ENCODE measurements around the gene DGKQ. TPM values are rescaled to one million over a fixed set of nuclear protein-coding genes. Genes with fewer than 3 reads are reported as not detected.
"Not testable (repeated sequence)": the region's sequence is repeated elsewhere in the genome, so short reads cannot be mapped to it uniquely, and the experiment has no call there.

The DGKQ gene
- total RNA-seq, 1 donor from 2014 or later: 19.2 TPM

DNA sequence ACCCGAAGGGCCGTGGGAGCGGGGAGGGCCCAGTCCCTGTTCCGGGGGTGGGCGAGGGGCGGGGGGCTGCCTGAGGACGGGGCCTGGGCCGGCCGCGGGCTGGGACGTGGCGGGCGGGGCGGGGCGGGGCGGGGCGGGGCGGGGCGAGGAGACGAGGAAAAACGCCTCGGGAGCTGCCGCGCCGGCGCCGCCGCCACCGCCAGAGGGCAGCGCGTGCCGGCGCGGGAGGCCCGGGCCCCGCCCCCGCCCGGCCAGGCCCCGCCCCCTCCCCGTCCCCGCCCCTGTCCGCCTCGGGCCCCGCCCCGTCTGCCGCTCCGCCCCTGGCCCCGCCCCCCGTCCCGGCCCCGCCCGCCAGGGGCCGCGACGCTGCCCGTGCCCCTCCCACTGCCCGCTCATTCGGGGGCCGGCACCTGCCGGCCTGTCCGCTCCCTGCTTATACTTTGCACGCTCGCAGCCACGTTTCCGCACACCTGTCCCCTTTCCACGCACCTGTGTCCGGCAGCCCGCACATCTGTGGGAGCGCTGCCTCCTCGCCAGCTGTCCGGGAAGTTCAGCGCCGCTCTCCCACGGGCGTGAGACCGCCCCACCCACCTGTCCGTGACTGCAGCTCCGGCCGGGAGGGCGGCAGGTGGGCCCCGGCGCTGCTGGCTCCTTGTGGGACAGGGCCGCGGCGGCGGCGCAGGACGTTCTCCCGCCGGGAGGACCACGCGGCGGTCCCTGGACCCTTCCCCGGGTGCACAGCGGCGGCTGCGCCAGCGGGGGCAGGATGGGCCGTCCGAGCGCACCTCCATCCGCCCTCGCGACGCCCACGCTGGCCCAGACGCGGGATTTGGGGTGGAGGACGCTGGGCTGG lies 36.4 kb upstream of the DGKQ start:
- no peak for DNase-seq (ENCODE audit: low read depth, low spot score)

DNA sequence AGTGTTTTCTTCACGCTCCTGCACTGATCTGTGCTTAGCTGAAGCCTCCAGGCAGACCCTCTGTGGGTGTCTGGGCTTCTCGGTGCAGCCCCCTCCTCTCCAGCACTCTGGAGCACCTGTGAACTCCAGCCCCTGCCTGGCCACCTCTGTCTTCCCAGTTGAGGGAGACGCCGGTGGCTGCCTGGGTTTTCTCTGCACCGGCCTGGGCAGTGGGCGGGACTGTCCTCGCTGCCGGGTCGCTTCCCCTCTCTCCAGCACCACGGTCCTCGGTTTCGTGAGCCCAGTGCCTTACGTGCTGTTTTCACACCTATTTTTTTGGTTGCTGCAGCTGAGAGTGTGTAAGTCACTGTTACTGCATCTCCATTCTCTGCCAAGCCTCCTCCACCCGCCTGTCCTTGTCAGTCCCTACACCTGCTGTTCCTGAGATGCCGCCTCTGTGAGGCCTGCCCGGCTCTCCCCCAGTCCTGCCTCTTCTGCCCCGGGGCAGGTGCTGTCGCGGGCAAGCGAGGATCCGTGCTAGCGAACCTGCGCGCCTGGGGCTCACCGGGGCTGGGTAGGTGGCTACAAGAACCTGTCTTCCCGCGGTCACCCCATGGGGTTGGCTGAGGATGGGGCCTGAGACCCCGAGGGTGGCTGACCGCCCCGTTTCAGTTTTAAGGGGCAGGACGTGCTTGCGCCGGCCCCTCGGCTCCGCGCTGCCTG lies 35.6 kb upstream of the DGKQ start:
- no peak for DNase-seq (ENCODE audit: low read depth, low spot score)

DNA sequence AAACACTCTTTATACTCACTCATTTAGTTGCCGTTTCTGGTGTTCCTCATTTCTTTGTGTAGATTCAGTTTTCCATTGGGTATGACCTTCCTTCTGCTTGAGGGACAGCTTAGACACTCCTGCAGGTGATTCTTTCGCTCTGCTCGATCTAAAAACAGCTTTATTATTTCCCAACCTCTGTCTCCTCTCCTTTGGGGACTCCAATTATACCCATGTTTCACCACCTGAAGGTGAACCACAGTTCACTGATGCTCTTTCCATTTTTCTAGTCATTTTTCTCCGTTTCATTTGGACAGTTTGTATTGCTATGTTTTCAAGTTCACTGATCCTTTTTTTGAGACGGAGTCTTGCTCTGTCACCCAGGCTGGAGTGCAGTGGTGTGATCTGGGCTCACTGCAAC lies 33.5 kb upstream of the DGKQ start:
- no peak for DNase-seq (ENCODE audit: low read depth, low spot score)

DNA sequence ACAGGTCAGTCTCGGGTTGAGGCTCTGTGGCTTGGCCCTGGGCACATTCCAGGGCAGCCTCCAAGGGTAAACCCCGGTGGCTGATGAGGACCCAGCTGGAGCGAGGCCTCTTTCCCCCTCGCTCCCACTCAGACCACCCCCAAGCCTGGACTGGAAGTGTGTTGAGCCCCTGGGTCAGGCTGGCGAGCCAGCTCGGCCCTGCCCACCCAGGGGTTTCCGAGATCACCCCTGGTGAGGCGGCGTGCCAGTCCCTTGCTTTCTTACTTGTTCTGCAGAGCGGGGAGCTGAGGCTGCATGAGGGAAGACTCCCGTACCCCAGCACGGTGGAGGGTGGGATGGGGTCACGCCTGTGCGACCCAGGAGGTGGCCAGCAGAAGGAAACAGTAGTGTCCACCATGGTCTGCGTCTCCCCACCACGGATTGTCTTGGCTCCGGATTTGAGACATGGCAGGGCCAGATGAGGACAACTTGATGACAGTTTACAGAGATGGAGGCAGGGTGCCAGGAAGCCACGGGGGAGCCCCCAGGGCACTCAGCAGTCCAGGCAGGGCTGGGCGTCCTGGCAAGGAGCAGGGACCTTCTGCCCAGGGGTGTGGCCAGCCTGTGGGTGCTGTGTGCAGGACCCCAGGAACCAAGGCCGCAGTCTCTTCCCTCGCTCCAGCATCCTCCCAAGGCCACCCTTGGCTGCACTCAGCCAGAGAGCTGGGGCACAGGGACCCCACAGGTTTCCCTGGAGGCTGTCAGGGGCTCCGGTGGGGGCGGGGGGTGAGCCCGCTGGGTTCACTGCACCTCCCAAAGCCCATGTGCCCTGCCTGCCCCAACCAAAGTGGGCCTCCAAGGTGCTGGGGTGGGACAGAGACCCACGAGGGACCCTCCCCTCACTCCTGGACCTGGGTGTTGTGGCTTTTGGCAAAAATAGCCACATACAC lies 31.5 kb upstream of the DGKQ start:
- no peak for DNase-seq (ENCODE audit: low read depth, low spot score)

DNA sequence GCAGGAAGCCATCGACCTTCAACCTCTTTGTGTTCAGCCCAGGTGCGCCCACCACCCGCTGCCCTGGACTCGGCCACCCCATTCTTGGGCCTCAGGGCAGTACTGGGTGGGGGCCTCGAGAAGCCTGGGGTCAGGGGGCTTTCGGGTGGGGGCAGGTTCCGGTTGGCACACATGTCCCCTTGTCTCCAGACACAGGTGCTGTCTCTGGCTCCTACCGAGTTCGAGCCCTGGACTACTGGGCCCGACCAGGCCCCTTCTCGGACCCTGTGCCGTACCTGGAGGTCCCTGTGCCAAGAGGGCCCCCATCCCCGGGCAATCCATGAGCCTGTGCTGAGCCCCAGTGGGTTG lies 30.7 kb upstream of the DGKQ start:
- no peak for DNase-seq (ENCODE audit: low read depth, low spot score)

DNA sequence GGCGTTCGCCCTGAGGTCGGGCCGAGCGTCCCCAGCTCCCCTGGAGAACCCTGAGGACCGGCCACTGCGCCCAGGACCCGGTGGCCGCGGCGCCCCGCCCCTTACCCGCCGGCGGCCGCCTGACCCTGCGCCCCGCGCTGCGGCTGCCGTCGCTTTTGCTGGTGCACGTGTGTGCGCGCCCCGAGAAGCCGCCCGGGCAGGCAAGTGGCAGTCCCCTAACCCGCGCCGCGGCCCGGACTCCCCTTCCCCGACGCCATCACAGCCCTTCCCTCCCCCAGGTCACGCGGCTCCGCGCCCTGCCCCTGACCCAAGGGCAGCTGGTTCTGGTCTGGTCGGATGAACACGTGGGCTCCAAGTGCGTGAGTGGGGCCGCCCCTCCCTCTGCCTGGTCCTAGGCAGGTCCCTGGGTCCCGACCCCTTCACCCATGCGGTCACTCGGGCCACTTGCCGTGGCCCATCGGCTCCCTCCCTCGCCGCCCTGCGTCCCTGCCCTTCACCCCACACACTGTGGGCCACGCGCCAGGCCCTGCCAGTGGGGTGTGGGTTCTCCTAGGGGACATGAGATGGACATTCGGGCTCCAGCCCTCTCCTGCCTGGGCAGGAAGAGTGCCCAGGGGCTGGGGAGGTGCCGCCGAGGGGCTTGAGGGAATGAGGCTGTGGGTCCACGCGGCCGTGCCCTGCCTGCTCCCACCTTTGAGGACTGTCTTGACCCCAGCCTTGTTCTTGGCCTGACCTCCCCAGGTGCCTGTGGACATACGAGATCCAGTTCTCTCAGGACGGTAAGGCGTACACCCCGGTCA lies 30.1 kb upstream of the DGKQ start:
- DNase-seq (ENCODE audit: low read depth, low spot score): no peak

DNA sequence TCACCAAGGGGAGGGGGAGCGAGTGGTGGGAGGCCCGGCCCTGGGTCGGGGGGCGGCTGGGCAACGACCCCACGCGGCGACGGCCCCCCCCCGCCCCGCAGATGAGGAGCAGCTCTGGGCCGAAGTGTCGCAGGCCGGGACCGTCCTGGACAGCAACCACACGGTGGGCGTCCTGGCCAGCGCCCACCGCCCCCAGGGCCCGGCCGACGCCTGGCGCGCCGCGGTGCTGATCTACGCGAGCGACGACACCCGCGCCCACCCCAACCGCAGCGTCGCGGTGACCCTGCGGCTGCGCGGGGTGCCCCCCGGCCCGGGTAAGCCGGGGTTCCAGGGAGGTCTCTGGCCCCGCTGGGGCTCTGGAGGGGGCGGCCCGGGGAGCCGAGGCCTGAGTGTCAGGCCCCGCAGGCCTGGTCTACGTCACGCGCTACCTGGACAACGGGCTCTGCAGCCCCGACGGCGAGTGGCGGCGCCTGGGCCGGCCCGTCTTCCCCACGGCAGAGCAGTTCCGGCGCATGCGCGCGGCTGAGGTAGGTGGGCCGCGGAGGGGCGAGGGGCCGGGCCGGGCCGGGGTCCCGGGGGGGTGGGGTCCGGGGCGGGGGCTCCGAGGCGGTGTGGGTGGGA lies 29.4 kb upstream of the DGKQ start:
- no peak for DNase-seq (ENCODE audit: low read depth, low spot score)

DNA sequence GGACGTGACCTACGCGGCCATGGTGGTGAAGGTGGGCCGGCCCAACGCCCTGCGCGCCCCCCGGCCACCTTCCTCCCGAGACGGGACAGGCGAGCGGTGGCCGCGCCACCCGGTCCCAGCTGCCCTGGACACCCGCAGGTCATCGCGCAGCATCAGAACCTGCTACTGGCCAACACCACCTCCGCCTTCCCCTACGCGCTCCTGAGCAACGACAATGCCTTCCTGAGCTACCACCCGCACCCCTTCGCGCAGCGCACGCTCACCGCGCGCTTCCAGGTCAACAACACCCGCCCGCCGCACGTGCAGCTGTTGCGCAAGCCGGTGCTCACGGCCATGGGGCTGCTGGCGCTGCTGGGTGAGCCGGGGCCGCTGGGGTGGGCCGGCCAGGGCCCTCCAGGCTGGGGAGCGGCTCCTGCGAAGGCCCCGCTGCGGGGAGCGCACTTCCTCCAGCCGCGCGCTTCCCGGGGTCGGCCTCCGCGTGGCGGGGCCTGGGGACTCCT lies 28.8 kb upstream of the DGKQ start:
- DNase-seq (ENCODE audit: low read depth, low spot score): no peak

DNA sequence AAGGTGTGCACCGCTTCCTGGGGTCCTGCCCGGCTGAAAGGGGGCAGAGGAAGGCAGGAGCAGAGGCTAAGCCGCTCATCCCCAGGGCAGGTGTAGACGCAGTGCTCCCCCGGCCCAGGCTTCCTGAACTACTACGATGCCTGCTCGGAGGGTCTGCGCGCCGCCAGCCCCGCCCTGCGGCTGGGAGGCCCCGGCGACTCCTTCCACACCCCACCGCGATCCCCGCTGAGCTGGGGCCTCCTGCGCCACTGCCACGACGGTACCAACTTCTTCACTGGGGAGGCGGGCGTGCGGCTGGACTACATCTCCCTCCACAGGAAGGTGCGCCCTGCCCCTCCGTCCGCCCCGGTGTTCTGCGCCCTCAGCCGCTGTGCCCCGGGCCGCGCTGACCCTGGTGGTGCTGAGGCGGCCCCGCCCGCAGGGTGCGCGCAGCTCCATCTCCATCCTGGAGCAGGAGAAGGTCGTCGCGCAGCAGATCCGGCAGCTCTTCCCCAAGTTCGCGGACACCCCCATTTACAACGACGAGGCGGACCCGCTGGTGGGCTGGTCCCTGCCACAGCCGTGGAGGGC lies 28.3 kb upstream of the DGKQ start:
- DNase-seq (ENCODE audit: low read depth, low spot score): no peak

DNA sequence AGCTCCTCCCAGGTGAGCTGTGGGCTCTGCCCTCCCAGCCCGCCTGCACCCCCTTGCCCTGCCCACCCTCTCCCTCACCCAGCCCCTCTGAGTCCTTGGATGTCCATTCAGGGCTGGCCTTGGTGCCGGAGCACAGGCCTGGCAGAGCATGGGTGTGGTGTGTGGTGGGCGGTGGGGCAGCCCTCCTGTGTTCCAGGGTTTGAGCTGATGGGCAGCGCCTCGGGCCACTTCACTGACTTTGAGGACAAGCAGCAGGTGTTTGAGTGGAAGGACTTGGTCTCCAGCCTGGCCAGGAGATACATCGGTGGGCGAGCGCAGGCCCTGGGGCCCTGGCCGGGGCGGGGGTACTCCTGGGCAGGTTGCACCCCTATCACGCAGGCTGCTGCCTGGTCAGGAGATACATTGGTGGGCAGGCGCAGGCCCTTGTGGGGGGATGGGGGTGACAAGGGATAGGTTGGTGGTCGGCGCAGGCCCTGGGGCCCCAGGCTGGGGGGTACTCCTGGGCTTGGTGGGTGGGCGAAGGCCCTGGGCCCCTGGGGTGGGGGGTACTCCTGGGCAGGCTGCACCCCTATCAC lies 27.4 kb upstream of the DGKQ start:
- no peak for DNase-seq (ENCODE audit: low read depth, low spot score)

DNA sequence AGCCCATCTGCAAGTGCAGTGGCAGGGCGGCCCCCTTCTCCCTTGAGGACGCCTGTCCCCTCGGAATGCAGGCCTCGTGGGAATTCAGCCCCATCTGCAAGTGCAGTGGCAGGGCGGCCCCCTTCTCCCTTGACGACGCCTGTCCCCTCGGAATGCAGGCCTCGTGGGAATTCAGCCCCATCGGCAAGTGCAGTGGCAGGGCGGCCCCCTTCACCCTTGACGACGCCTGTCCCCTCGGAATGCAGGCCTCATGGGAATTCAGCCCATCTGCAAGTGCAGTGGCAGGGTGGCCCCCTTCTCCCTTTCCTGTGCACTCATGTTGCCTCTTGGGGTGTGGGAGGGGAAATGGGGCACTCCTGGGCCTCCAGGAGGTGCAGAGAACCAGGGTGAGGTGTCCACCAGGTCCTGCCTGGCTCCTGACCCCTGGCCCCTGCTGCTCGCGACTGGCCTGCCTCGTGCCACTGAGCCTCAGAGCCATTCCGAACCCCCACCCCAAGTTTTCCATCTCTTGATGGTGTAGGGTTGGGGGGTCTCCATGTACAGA lies 26.6 kb upstream of the DGKQ start:
- DNase-seq (ENCODE audit: low read depth, low spot score): no peak

DNA sequence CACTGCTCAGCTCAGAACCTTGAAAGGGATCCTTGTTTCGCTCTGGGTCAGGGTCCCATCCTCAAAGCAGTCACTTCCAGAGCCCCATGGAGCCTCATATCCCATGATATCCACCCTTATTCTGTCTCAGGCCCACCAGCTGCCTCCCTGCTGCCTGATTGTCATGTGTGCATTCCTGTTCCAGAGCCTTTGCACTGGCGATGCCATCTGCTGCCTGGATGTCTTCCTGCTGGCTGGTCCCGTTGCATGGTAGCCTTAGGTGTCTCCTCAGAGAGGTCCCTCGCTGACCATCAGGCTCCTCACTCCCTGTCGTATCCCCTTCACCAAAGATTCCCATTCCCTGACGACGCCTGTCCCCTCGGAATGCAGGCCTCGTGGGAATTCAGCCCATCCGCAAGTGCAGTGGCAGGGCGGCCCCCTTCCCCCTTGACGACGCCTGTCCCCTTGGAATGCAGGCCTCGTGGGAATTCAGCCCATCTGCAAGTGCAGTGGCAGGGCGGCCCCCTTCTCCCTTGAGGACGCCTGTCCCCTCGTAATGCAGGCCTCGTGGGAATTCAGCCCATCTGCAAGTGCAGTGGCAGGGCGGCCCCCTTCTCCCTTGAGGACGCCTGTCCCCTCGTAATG lies 26.0 kb upstream of the DGKQ start:
- DNase-seq (ENCODE audit: low read depth, low spot score): not testable (repeated sequence)

DNA sequence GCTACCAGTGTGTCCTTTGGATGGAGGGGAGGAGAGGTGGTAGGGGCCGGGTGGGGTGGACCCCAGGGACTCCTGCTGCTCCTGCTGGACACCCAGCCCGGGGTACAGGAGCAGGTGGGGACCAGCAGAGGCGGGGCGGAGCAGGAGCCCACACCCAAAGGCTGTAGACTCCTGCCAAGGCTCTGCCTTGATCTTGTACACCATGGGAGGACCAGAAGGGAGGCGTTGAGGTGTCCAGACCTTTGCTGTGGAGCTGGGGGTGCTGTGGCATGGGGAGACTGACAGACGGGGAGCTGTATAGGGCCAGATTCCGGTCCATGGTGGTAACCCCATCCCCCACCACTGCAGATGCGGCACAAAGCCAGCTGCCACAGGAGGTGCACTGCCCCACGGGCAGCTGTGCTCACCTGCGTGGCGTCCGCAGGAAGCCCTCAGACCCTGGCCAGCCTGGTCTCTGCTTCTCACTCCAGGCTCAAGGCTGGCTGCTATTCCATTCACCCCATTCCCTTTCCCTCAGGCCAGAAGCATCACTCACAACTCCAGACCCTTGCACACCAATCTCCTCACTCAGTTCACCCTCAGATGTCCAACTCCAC lies 24.8 kb upstream of the DGKQ start:
- DNase-seq (ENCODE audit: low read depth, low spot score): no peak

DNA sequence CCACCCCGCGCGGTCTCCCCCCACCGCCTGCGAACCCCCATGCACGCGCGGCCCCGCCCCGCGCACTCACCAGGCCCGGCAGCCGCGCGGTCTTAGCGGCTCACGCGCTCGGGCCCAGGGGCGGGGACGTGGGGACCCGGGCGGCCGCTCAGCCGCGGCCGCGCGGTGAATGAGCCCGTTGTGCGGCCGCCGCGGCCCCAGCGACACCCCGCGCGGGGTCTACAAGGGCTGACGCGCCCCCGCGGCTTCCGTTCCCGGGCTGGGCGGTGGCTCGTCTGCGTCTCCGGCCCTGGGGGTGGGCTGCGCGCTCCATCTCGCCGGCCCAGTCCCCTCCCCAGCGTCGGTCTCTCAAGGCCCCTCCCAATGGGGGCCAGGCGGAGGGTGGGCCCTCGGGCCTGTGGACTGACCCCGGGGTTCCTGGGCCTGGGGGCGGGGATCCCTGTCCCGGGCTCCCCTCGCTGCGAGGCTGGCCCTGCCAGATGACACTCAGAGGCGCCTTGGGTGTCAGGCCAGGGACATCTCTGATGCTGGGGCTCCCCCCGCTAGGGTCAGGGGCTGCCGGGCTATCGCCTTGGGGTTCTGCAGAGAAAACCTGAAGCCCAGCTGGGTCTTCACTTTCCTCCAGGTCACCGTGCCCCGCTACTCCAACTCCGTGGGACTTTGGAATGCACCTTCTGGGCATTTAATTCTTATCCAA lies 24.2 kb upstream of the DGKQ start:
- no peak for DNase-seq (ENCODE audit: low read depth, low spot score)

DNA sequence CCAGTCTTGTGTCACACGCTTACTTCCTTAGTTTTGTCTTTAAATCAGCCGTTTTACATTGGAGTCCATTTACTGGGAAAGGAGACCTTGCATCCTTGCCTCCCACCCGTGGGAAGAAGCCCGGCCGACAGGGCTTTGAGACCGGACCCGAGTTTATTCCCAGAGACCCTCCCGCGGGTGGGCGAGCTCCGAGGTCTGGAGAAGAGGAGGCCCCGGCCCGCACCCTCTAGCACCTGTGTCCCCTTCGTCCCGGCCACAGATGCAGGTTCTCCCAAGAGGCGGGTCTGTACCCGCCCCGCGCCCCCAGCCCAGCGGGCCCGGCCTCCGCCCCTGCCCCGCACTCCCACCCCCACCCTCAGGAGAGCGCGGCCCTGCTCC lies 23.6 kb upstream of the DGKQ start:
- DNase-seq (ENCODE audit: low read depth, low spot score): no peak

DNA sequence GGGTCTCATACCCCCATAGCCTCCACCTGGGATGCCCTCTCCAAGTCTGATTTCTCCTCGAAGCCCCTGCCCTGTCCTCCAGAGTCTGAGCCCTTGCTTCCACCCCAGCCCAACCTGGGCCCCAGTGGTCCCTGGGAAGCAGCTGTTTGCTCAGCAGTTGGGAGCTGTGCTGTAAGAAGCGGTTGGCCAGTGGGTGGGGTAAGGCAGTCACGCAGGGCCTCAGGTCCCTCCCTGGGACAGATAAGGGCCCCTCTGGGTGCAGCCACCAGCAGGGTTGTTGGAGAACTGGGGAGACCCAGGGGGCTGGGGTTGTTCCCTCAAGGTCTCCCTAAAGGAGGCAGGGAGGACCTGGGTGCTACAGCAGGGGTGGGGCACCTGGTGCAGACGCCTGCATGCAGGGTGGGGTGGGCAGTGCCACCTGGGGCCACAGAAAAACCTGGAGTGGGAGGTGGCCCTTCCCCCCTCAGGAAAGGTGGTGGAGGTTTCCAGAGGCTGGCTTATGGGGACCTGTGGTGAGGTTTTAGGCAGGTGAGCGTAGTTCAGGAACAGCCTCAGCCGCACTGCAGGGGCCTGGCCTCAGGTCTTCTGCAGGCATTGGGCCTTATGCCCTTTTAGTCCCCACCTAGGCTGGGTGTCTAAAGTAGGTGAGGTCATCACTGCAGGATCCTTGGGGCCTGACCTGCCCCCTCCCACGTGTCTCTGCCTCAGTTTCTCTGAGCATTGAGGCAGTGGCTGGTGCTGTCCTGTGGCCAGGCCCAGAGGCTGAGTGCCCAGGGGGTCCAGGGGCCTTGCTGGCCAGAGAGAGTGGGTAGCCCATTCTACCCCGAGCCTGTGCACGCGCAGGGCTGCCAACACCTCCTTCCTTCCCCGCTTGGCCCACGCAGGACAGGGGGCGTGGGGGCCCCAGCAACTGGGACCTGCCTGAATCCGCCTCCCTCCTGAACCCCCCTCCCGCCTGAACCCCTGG lies 22.9 kb upstream of the DGKQ start:
- DNase-seq (ENCODE audit: low read depth, low spot score): no peak

All from pulmonary artery endothelial cell (primary cell).